Measurements from ENCODE around the gene TAF5. TPM values are rescaled to one million over a fixed set of nuclear protein-coding genes. Genes with fewer than 3 reads are reported as not detected.
"Not testable (repeated sequence)": the region's sequence is repeated elsewhere in the genome, so short reads cannot be mapped to it uniquely, and the experiment has no call there.

The TAF5 gene
- polyA plus RNA-seq, 1 donor from 2014 or later, result 9.2 TPM

GRCh38 chr10:103416436-103417147, 48.8 kb downstream of the TAF5 start:
- Histone ChIP-seq H3K9me3 (ENCODE audit: low read length) (no peaks in the 10 kb centered on the region), H3F3A (ENCODE audit: insufficient read depth, low read length, poor library complexity, severe bottlenecking) (no peaks in the 10 kb centered on the region), H3K9me2 (ENCODE audit: insufficient read depth, low read length) (no peaks in the 10 kb centered on the region), H4K20me1 (ENCODE audit: insufficient read depth) (no peaks in the 10 kb centered on the region), H3K9ac (ENCODE audit: low read length) (no peak overlapping the region), H3K27ac (ENCODE audit: low read length) (no peak overlapping the region), H3K4me3 (ENCODE audit: low read length) (no peak overlapping the region), H3K36me3 (ENCODE audit: insufficient read depth, low read length) (peaks cover 6% of the 10 kb centered on the region), H3K27me3 (ENCODE audit: insufficient read depth, low read depth, low read length) (no peaks in the 10 kb centered on the region), H3K79me2 (replicated peaks; ENCODE audit: insufficient read depth, low read length) (no peaks in the 10 kb centered on the region), H2AFZ (ENCODE audit: low read depth, low read length) (no peak overlapping the region), H3K4me2 (ENCODE audit: low read length) (no peak overlapping the region)
- TF ChIP-seq SMC3 (conservative IDR thresholded peaks at IDR 0.05; ENCODE audit: poor library complexity) (peak; percentile 86), TAF1 (IDR thresholded peaks at IDR 0.05; ENCODE audit: low read depth) (no peak), RAD21 (conservative IDR thresholded peaks at IDR 0.05) (peak; percentile 82)
- TF ChIP-seq, protein P1, sequence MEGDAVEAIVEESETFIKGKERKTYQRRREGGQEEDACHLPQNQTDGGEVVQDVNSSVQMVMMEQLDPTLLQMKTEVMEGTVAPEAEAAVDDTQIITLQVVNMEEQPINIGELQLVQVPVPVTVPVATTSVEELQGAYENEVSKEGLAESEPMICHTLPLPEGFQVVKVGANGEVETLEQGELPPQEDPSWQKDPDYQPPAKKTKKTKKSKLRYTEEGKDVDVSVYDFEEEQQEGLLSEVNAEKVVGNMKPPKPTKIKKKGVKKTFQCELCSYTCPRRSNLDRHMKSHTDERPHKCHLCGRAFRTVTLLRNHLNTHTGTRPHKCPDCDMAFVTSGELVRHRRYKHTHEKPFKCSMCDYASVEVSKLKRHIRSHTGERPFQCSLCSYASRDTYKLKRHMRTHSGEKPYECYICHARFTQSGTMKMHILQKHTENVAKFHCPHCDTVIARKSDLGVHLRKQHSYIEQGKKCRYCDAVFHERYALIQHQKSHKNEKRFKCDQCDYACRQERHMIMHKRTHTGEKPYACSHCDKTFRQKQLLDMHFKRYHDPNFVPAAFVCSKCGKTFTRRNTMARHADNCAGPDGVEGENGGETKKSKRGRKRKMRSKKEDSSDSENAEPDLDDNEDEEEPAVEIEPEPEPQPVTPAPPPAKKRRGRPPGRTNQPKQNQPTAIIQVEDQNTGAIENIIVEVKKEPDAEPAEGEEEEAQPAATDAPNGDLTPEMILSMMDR (IDR thresholded peaks at IDR 0.05; ENCODE audit: poor library complexity, severe bottlenecking), result peak; percentile 81

- H3K27me3 ChIP-seq (ENCODE audit: insufficient read depth, low read depth, low read length); H3K79me2 ChIP-seq (replicated peaks; ENCODE audit: insufficient read depth, low read length); H3K9me2 ChIP-seq (ENCODE audit: insufficient read depth, low read length); H3K27ac ChIP-seq (ENCODE audit: low read length); H3K4me2 ChIP-seq (ENCODE audit: low read length); H3F3A ChIP-seq (ENCODE audit: insufficient read depth, low read length, poor library complexity, severe bottlenecking); H3K4me3 ChIP-seq (ENCODE audit: low read length); H3K9me3 ChIP-seq (ENCODE audit: low read length); H3K9ac ChIP-seq (ENCODE audit: low read length); H4K20me1 ChIP-seq (ENCODE audit: insufficient read depth); H2AFZ ChIP-seq (ENCODE audit: low read depth, low read length); H3K36me3 ChIP-seq (ENCODE audit: insufficient read depth, low read length): not testable (repeated sequence)
- TF ChIP-seq, protein P1 (IDR thresholded peaks at IDR 0.05; ENCODE audit: poor library complexity, severe bottlenecking), result peak; percentile 37
- TF ChIP-seq SMC3 (conservative IDR thresholded peaks at IDR 0.05; ENCODE audit: poor library complexity), result peak; percentile 39
Measured at GRCh38 chr10:103417148-103417469, 49.3 kb downstream of the TAF5 start.

DNA sequence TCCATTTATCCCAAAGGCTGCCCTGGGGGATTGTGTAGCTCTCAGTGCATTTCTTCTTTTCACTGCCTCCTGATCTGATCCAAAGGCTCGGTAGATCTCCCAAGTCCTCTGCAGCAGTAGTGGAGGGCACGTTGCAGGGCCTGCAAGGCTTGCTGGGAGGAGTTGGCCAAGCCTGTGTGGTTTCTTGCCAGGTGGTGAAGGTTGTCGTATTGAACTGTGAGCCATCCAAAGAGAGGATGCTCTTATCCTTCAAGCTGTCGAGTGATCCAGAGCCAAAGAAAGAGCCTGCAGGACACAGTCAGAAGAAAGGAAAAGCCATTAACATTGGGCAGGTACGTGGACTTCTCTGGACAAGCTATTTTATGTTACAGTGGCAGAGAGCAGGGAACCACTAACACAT, 49.8 kb downstream of the TAF5 start:
- Histone ChIP-seq H2AFZ (ENCODE audit: low read depth, low read length) (no peak overlapping the region), H3K9me2 (ENCODE audit: insufficient read depth, low read length) (no peaks in the 10 kb centered on the region), H3K9me3 (ENCODE audit: low read length) (no peaks in the 10 kb centered on the region), H4K20me1 (ENCODE audit: insufficient read depth) (no peaks in the 10 kb centered on the region), H3K79me2 (replicated peaks; ENCODE audit: insufficient read depth, low read length) (no peaks in the 10 kb centered on the region), H3K27me3 (ENCODE audit: insufficient read depth, low read depth, low read length) (no peaks in the 10 kb centered on the region), H3K9ac (ENCODE audit: low read length) (no peak overlapping the region), H3K36me3 (ENCODE audit: insufficient read depth, low read length) (peaks cover 6% of the 10 kb centered on the region), H3K27ac (ENCODE audit: low read length) (no peak overlapping the region), H3F3A (ENCODE audit: insufficient read depth, low read length, poor library complexity, severe bottlenecking) (no peaks in the 10 kb centered on the region), H3K4me2 (ENCODE audit: low read length) (no peak overlapping the region), H3K4me3 (ENCODE audit: low read length) (no peak overlapping the region)
- TF ChIP-seq EZH2 (IDR thresholded peaks at IDR 0.05; ENCODE audit: borderline replicate concordance, insufficient read depth, low read length, poor library complexity, severe bottlenecking), result no peak
- no peak for TF ChIP-seq POLR2AphosphoS5 (IDR thresholded peaks at IDR 0.05)
- no peak for TF ChIP-seq TAF1 (IDR thresholded peaks at IDR 0.05; ENCODE audit: low read depth)

Measured in neural cell (in vitro differentiated cells).